GM18868 (cell line): ENCODE results near the gene C1orf52.

Experiments used
- ATAC-seq: cut with Tn5 transposase; IDR thresholded peaks from one replicate; pipeline ENCODE4 v1.9.1; 2021; ENCODE audit warnings: mild to moderate bottlenecking, moderate library complexity; ENCODE audit not compliant: unreplicated experiment

Gene C1orf52

DNA sequence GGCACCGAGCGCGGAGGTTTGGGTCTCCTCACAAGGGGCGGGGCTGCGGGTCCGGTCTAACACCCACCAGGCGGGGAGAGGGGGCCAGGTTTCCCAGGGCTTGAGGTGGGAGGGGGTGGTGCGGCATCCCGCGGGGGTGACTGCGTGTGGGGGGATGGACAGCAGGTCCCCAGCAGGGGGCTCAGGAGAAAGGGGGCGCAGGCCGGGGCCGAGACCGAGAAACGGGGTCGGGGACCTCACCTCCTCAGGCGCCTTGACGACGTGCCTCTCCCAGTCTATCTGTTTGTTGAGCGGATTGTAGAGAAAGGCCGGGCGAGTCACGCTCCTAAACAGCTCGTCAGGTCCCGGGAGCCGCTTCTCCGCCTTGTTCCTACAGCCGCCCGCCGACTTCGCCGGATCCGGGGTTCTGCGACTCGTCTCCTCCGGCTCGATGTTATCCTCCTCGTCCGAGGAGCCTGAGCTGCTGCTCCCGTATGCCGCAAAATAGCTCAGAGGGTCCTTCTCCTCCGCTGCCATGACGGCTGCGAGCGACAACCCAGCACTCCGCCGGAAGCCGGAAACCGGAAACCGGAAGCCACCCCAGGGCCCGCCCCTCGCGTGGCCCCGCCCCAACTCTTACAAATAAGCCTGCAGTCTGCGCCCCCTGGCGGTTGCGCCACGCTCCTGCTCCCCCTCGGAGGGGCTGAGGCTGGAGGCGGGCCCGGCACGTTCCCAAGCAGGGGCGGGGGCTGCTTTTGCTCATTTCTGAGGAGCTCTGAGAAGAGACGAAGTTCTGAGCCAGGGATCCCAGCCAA lies at the start of gene C1orf52:
Gene C1orf52 (minus strand): TSS at position 545 of the 794 bp plus-strand sequence. CDS start 29 bp downstream, at position 516.
- peak; percentile 98 for ATAC-seq

DNA sequence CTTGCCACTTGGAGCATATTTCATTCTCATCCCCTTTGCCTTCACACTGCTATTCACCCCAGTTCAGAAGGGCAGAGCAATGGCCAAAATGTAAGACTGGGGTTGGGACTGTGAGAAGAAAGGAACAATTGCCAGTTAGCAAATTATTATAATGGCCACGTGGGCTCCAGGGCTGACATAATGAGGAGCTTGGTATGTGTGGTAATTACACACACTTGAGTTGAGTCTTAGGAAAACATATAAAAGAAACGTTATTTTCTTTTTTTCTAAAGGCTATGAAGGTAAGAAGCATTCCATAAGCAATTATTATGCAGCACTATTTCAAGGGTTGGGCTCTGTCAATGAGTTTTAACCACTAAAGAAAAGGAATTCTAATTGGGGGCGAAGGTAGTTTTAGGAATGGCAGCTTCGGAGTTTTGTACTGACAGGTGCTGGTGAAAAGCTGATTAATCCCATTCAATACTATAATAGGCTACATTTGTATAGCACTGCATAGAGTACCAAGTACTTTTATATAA lies 49.4 kb upstream of the C1orf52 start:
- no peak for ATAC-seq

DNA sequence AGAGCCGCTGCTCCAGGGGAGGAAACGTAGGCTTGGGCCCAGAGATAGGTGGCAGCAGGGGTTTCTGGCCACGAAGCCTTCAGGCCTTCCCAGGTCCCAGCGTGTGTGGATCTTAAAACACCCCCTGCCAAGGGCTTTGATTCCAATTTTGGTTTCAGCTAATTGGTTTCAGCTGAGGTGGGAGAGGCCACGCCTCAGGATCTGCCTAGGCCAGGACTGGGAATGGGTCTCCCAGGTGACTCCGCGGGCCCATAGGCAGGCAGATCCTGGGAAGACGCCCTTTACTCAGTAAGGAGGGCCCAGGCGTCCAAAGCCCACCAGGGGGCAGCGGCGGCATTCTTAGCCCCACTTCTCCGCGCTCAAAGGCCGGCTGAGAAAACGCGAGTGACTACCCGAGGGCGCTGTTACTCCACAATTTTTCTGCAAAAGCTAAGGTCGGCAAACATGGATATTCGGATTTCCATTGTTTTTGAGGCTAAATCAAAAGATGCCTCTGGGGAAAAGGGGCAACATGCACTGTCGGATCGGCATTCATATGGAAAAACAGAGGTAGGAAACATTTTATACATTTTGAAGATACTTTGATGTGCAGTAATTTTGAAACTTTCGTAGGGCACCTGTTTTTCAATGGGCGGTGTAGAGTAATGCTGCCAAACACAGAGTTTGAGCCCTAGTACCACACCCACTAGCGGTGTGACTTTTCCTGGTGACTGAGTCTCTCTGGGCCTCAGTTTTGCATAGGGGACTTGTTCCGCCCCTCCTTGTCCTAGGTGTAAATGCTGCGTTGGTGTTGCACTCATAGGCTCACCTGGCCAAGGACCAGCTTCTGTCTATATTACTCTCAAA lies 48.7 kb upstream of the C1orf52 start:
- ATAC-seq: peak; percentile 97

DNA sequence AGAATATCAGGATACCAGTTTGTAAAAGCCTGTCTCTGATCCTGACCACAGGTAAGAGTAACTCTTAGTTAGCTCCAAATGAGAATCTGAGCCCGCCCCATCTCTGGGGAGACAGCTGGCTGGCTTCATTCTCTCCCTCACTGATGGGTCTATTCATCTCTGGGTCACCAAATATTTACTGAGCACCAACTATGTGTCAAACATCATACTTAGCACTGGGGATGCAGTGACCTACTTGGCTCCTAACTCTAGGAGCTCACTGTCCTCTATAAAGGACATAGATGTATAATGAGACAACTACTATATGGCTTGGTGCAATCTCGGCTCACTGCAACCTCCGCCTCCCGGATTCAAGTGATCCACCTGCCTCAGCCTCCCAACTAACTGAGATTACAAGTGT lies 46.8 kb upstream of the C1orf52 start:
- ATAC-seq: no peak

DNA sequence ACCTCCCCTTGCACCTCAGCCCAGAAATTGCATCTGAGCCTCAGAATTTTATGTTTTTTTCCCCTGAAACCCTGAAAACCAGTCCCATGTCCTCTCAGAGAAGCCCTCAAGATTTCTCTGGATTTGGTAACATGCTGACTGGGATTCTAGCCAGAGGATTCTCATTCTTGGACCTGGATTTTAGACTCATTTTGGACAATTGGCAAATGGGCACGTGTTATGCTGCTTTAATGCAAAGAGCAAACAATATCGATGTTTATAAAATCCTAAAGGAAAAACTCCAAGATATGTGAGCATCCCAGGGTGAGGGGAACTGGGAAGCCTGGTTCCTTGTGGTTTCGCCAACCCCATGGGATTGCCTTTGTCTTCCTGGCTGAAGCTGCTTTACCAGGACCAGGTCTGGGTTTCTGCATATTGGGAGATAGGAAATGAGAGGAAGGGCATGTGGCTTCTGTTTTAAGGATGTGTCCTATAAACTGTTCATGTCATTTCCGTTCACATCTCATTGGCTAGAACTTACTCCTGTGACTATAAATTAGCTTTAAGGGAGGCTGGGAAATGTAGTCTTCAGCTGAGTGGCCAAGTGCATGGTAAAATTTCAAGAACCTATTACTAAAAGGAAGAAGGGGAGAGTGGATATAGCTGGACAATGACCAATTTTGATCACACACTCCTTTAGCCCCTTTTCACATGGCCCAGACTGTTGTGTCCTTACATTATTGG lies 44.1 kb upstream of the C1orf52 start:
- peak; percentile 24 for ATAC-seq

DNA sequence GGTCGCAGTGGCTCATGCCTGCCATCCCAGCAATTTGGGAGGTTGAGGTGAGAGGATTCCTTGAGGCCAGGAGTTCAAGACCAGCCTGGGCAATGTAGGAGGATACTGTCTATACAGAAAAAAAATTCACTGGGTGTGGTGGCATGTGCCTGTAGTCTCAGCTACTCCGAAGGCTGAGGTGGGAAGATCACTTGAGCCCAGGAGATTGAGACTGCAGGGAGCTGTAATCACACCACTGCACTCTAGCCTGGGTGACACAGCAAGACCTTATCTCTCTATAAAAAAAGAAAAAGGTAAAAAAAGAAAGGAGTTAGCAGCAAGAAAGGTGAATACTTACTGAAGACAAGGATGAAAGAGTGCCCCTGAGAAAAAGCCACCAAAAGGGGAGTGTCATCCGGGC lies 40.7 kb upstream of the C1orf52 start:
- no peak for ATAC-seq

DNA sequence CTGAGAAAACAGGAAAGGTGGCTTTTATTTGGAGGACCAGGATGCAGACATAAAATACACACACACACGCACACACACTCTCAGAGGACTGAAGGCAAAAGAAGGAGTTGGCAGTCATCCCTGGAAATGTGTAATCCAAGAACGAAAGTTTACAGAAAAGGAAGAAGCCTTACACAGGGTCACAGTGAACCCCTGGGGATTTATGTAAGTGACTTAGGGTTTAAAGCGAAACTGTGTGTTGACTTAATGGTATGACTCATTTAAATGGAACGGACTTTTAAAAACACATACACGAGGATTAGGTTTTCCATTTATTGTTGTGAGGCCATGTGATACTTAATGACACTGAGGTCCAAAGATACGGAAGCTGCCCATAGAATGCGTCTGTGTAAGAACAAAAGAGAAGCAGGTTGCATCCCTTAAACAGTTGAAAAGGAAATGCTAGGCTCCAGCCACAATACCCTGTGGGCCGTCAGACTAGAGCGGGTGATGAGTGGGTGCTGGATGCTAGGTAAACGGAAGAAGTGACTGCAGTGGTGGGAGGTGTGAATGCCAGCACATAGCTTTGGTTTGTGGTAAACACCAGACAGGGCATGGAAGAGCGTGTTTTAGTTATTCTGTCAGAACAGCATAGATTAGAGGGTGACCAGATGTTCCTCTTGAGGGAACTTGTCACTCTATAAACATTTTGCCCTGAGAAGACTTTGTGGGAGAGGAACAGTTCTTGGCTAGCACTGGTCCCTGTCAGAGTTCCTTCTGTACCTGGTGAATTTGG lies 38.6 kb upstream of the C1orf52 start:
- peak; percentile 89 for ATAC-seq

DNA sequence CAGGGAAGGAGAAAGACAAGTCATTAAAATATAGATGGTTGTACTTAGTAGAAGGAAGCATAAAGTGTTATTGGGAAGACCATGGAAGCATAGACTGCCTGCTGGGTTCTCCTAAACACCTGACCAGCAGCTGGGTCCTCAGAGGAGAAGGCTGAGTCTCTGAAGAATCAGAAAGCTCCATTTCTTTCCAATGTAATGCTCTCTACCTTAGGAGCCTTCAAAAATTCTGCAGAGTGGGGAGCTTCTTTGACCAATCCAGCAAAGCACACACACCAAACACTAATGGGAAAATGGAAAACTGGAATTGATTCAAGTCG lies 38.0 kb upstream of the C1orf52 start:
- ATAC-seq: no peak

DNA sequence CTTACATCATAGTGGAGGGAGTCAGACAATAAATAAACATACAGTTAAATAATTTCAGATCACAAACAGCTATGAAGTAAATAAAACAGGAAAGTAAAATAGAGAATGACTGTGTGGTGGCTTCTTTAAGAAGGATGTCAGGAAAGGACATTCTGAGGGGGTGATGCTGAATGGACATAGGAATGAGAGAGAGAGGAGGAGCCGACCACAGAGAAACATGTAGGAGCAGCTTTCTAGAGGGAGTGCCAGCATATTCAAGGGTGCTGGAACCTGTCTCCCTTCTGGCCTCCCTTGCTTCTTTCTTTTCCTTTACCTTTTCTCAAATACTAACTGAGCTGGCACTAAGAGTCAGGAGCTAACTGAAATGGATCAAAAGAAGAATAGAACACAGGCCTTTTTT lies 37.5 kb upstream of the C1orf52 start:
- ATAC-seq: no peak

DNA sequence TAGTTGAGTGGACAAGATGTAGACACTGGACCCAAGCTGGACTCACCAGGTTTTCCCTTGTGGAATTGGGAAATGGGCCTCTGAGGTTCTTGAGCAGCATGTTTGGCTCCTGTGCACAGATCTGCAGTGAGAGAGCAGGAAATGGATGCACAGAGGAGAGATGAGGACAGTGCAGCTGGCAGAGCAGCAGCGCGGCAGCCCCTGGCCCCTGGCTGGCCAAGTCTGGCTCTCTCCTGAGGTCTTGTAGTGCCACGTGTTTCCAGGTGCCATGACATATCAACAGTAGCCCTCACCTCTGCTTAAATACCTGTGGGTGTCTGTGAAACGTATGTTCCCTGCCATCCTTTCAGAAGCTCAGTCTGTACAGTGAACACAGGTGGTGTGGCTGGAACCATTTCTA lies 36.2 kb upstream of the C1orf52 start:
- no peak for ATAC-seq

DNA sequence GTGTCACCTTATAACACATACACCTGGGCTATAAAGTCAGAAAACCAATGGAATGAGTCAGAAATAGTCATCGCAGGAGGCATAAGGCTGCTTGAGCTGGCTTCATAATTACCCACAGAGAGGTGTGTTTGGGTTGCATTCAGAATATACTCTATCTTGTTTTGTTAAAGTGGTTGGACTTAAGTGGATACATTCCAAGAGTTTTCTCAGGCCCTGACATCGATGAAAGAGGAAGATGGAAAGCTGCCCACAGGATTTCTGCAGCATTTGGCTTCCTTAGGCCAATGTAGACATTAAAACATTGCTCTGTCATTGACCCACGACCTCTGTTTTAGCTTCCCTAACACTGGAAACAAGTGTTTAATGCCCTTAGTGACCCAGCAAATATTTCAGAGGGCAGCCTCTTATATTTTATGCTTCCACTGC lies 35.6 kb upstream of the C1orf52 start:
- ATAC-seq: no peak

DNA sequence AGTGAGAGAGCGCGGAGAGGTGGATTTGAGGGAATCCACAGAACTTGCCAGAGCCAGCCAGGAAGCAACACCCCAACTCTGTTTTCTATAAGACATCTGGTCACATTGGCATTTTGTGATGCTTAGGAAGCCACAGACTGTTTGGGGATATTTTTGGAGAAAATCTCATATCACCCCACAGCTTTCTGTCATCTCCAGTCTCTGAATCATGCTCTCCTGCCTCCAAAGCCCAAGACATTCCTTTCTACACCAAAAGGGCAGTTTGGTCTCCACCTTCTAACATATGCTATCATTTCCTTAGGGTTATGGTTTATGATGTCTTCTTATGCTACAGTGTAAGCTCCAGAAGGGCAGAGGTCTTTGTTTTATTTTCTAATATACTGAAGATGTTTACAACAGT lies 31.4 kb upstream of the C1orf52 start:
- ATAC-seq: no peak

DNA sequence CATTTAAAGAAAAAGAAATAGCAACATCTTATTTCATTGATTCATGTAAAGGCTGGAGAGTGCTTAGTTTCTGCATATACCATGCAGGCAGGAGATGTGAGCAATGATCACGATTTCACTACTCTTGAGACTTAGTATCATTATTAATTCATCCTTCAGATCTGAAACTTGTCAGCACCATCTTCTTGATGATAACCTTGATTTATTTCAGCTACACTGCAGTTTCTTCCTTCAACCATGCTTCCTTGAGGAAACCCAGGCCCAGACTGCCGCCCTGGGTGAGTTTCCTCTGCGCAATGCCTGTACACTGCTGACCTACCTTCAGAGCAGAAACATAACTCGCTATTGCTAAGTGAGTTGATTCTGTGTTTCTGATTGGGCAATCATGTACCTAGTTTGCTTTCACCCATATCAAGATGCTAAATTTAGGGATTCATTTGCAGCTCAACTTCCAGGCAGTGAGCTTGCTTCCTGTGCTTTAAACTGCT lies 30.4 kb upstream of the C1orf52 start:
- ATAC-seq: peak; percentile 72

DNA sequence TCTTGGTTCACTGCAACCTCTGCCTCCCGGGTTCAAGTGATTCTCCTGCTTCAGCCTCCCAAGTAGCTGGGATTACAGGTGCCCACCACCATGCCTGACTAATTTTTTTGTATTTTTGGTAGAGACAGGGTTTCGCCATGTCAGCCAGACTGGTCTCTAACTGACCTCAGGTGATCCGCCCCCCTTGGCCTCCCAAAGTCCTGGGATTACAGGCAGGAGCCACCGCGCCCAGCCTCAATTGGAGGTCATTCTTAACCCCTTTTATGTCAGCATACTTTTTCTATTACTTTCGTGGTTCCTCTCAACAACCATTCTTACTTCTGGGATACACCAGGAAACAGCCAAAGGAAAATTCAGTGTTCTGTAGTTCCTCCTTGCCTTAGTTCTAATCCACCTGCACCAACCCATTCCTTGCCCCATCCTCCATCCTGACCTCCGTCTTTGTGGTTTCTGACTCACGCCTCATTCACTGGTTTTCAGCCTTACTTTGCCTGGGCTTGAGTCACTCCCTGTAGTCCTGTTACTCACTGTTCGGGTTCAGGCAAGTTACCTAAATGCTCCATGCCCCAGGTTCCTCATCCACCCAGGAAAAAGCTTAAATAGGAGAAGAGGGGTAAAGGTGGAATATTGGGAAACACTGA lies 29.9 kb upstream of the C1orf52 start:
- peak; percentile 53 for ATAC-seq

DNA sequence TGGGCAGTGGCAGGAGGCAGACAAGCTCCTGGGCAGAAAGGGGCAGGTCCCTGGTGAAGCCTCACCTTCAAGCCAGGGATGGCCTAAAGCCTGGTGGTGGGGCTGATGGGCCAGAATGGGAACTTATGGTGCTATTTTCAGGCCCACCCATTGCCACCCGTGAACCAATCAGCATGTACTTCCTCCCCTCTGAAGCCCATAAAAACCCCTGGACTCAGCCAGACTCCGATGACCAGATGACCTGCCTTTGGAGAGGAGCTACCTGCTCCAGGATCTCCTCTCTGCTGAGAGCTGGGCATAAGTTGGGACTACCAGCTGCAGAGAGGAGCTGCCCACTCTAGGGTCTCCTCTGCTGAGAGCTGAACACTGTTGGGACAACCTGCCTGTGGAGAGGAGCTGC lies 24.7 kb upstream of the C1orf52 start:
- no peak for ATAC-seq

DNA sequence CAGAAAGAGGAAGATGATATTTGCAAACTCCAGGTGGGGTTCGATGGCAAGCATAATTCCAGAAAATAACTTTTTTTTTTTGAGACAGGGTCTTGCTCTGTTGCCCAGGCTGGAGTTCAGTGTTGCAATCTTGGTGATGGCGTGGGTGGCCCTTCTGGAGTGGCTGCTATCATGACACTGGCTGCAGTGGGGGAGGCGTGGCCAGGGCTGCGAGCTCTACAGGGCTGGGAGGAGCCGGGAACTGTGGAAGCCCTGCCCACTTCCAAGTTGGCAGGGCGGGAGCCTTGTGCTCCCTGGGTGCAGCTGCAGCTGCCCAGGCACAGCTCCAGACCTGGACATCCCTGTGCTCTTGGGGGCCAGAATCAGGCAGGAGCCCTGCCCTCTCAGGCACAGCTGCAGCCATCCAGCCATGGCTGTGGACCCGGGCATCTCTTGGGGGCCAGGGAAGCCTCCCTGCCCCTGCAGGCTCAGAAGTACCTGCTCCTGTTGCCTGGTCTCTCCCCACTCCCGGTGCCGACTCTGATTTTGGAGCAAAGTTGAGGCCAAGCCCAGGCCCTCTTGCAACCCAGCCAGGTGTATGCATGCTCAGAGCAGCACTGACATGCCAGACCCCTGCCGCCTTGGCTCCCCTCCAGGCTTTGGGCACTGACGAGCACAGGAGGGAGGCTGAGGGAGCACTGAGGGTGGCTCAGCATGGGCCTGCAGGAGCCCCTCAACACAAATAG lies 24.2 kb upstream of the C1orf52 start:
- no peak for ATAC-seq

DNA sequence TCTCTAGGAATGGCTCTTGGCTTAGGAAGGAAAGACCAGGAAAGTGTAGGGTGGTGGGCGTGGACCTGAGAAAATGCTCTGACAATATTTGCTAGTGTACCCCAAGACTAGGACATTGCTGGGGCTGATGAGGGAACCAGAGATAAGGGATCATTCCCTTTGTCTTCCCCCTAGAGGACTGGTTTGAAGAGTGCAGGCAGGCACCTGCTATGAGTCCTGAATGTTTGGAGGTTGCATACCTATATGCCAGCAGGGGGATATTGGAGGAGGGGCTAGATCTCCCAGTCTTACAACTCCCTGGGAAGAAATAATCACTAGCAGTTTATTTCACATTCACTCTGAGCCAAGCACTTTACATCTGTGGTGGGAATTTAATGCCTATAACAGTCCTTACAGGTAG lies 23.0 kb upstream of the C1orf52 start:
- ATAC-seq: no peak

DNA sequence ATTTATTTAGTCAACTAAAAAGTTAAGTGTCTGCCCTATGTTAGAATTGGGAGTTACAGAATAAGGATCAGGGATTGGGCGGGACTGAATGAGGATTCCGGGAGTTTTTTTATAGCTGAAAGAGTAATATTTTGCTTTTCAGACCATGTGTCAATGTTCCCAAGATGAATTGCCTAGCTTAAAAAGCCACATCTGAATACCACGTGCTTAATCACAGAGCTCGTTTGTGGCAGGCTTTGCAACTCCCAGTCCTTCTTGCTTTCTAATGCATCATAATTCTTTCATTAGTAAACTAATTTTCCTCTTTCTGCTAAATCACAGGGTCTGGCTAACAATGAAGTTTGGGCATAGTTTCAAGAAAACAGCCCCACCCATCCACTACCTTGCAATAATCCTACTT lies 21.2 kb upstream of the C1orf52 start:
- no peak for ATAC-seq

DNA sequence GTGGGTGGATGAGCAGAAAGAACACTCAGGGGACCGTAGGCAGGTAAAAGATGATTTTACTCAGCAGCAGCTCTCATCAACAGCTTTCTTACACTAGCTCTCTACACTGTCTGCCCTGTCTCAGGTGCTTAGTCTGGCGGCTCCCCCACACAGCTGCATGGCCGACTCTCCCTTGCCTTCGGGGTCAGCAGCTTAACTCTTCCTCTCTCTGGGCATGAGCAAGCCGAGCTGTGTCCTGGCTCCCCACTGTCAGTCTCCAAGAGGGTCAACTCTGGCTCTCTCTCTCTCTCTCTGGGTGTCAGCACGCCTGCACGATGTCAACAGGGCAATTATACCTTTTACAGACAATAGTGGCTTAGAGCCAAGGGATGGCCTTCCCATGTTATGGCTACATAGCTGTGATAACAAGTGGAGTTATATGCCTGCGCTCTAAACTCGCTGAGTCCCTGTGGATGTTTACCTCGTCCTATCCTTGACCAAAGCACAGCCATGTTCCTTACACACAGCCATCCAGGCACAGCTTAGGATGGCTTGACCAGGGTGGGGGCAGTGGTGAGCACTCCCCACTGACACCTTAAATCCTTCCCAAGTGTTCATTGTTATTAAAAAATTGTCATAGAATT lies 20.1 kb upstream of the C1orf52 start:
- ATAC-seq: no peak
